GM12892 (cell line): ENCODE results near the gene ZNF593OS.

Experiments used
- POLR2A ChIP-seq: IDR thresholded peaks from 2 replicates; pipeline ENCODE4 v1.6.1; 2011; ENCODE audit warnings: low read depth, low read length, control low read depth
- POLR2AphosphoS5 ChIP-seq: IDR thresholded peaks from 2 replicates; pipeline ENCODE4 v1.6.1; 2011; ENCODE audit warnings: low read depth, low read length, control low read depth
- TAF1 ChIP-seq: IDR thresholded peaks from 2 replicates; pipeline ENCODE4 v1.6.1; 2011; ENCODE audit warnings: low read depth, mild to moderate bottlenecking, control low read depth, low read length, borderline replicate concordance

GRCh38 chr1:26125946-26126320 is 45.7 kb downstream of the ZNF593OS start:
- TF ChIP-seq POLR2A, result no peak
- TF ChIP-seq POLR2AphosphoS5, result no peak
- no peak for TF ChIP-seq TAF1
